ENCODE results near the gene MICB. TPM values are rescaled to one million over a fixed set of nuclear protein-coding genes. Genes with fewer than 3 reads are reported as not detected.

MICB gene
- total RNA-seq, 1 experiment from 2014 or later, result 37.0 TPM

GRCh38 chr6:31529329-31530150, 31.6 kb downstream of the MICB start (continued):
- TF ChIP-seq ZNF425 (CRISPR knock-in tag; conservative IDR thresholded peaks at IDR 0.05) (peak; percentile 66; the same call in 1 of the 2 replicates), CREM (CRISPR knock-in tag; IDR thresholded peaks at IDR 0.05) (no peak), EMX1 (CRISPR knock-in tag; IDR thresholded peaks at IDR 0.05) (peak; percentile 78; the same call in 1 of the 2 replicates), NFATC4 (CRISPR knock-in tag; IDR thresholded peaks at IDR 0.05) (0 out of 2 replicates have a peak, but pooled peaks have one; percentile 67), ZNF671 (CRISPR knock-in tag; IDR thresholded peaks at IDR 0.05) (peak; percentile 41), PRRX2 (CRISPR knock-in tag; IDR thresholded peaks at IDR 0.05) (peak; percentile 53)
- TF ChIP-seq, protein P1, sequence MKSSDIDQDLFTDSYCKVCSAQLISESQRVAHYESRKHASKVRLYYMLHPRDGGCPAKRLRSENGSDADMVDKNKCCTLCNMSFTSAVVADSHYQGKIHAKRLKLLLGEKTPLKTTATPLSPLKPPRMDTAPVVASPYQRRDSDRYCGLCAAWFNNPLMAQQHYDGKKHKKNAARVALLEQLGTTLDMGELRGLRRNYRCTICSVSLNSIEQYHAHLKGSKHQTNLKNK (CRISPR knock-in tag; IDR thresholded peaks at IDR 0.05), result no peak

GRCh38 chr6:31530659-31531058, 32.7 kb downstream of the MICB start:
- Mint-ChIP-seq H3K9me3 (no peaks in the 10 kb centered on the region), H3K27me3 (ENCODE audit: low read depth) (no peaks in the 10 kb centered on the region), H3K4me3 (no peak overlapping the region), H3K4me1 (peaks cover 42% of the 10 kb centered on the region), H3K36me3 (peaks cover 60% of the 10 kb centered on the region), H3K27ac (peak overlapping the region; percentile 64)
- ATAC-seq (no peak), DNase-seq (ENCODE audit: low spot score) (no peak)
- ChIA-PET POLR2A (no interaction called here), CTCF (interaction anchor here (1.2 to 1.3 kb wide), 2 partner anchors 38 to 43 kb away, joined by 3 read pairs; no protein-coding TSS in a partner anchor)
- TF ChIP-seq OVOL2 (CRISPR knock-in tag; IDR thresholded peaks at IDR 0.05; ENCODE audit: borderline replicate concordance), result no peak
- no peak for TF ChIP-seq NFE2L1 (CRISPR knock-in tag; IDR thresholded peaks at IDR 0.05)
- no peak for TF ChIP-seq ATF2 (CRISPR knock-in tag; IDR thresholded peaks at IDR 0.05; ENCODE audit: borderline replicate concordance, low read depth)
- TF ChIP-seq, protein P2, sequence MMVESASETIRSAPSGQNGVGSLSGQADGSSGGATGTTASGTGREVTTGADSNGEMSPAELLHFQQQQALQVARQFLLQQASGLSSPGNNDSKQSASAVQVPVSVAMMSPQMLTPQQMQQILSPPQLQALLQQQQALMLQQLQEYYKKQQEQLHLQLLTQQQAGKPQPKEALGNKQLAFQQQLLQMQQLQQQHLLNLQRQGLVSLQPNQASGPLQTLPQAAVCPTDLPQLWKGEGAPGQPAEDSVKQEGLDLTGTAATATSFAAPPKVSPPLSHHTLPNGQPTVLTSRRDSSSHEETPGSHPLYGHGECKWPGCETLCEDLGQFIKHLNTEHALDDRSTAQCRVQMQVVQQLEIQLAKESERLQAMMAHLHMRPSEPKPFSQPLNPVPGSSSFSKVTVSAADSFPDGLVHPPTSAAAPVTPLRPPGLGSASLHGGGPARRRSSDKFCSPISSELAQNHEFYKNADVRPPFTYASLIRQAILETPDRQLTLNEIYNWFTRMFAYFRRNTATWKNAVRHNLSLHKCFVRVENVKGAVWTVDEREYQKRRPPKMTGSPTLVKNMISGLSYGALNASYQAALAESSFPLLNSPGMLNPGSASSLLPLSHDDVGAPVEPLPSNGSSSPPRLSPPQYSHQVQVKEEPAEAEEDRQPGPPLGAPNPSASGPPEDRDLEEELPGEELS (CRISPR knock-in tag; IDR thresholded peaks at IDR 0.05), result no peak
- TF ChIP-seq RELA (CRISPR knock-in tag; IDR thresholded peaks at IDR 0.05; ENCODE audit: borderline replicate concordance), result no peak
- TF ChIP-seq GABPB1 (CRISPR knock-in tag; IDR thresholded peaks at IDR 0.05), result no peak
- TF ChIP-seq MLX (CRISPR knock-in tag; IDR thresholded peaks at IDR 0.05), result no peak
- TF ChIP-seq, protein P3, sequence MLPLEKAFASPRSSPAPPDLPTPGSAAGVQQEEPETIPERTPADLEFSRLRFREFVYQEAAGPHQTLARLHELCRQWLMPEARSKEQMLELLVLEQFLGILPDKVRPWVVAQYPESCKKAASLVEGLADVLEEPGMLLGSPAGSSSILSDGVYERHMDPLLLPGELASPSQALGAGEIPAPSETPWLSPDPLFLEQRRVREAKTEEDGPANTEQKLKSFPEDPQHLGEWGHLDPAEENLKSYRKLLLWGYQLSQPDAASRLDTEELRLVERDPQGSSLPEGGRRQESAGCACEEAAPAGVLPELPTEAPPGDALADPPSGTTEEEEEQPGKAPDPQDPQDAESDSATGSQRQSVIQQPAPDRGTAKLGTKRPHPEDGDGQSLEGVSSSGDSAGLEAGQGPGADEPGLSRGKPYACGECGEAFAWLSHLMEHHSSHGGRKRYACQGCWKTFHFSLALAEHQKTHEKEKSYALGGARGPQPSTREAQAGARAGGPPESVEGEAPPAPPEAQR (CRISPR knock-in tag; IDR thresholded peaks at IDR 0.05), result no peak
- no peak for TF ChIP-seq ZNF219 (CRISPR knock-in tag; IDR thresholded peaks at IDR 0.05; ENCODE audit: borderline replicate concordance)
- no peak for TF ChIP-seq JAZF1 (CRISPR knock-in tag; IDR thresholded peaks at IDR 0.05)
- no peak for TF ChIP-seq NFYB (CRISPR knock-in tag; conservative IDR thresholded peaks at IDR 0.05; ENCODE audit: low read depth)
- TF ChIP-seq CBFB (CRISPR knock-in tag; IDR thresholded peaks at IDR 0.05; ENCODE audit: low read depth), result no peak
- TF ChIP-seq ZNF416 (CRISPR knock-in tag; IDR thresholded peaks at IDR 0.05), result no peak
- TF ChIP-seq MYBL2 (CRISPR knock-in tag; IDR thresholded peaks at IDR 0.05), result no peak
- no peak for TF ChIP-seq ETV6 (CRISPR knock-in tag; IDR thresholded peaks at IDR 0.05)
- no peak for TF ChIP-seq FOXK1 (CRISPR knock-in tag; IDR thresholded peaks at IDR 0.05)
- no peak for TF ChIP-seq EMX1 (CRISPR knock-in tag; IDR thresholded peaks at IDR 0.05)
